SKM-1 treated with dmso at 0.1 percent for 144 hours (cell line): ENCODE measurements around the gene RNH1.

Experiments
- DNase-seq: peaks from one replicate; lab custom pipeline; 2025; ENCODE audit not compliant: unreplicated experiment; lab: John Stamatoyannopoulos, UW

The RNH1 gene

GRCh38 chr11:506995-507726, at the start of gene RNH1:
Gene RNH1, minus strand, starts transcription at chr11:507242. Its CDS starts 5,080 bp downstream, at chr11:502162.
- DNase-seq: peak; percentile 76

- DNase-seq: no peak
Observed at GRCh38 chr11:555780-556661, 49.0 kb upstream of the RNH1 start.

- no peak for DNase-seq
Observed at GRCh38 chr11:555227-555779, 48.3 kb upstream of the RNH1 start.

GRCh38 chr11:554428-555226, 47.6 kb upstream of the RNH1 start:
- peak; percentile 65 for DNase-seq

- DNase-seq: no peak
Observed at GRCh38 chr11:553988-554340, 46.9 kb upstream of the RNH1 start.

- DNase-seq: no peak
Observed at GRCh38 chr11:553083-553987, 46.3 kb upstream of the RNH1 start.

GRCh38 chr11:551596-551995, 44.6 kb upstream of the RNH1 start:
- no peak for DNase-seq

GRCh38 chr11:551131-551530, 44.1 kb upstream of the RNH1 start:
- DNase-seq: no peak

GRCh38 chr11:550746-551085, 43.7 kb upstream of the RNH1 start:
- DNase-seq: no peak

GRCh38 chr11:550021-550745, 43.1 kb upstream of the RNH1 start:
- no peak for DNase-seq

GRCh38 chr11:548700-549603, 41.9 kb upstream of the RNH1 start:
- no peak for DNase-seq

GRCh38 chr11:545171-545570, 38.1 kb upstream of the RNH1 start:
- DNase-seq: no peak

- no peak for DNase-seq
Observed at GRCh38 chr11:544817-545166, 37.8 kb upstream of the RNH1 start.

- no peak for DNase-seq
Observed at GRCh38 chr11:541433-541885, 34.4 kb upstream of the RNH1 start.

- no peak for DNase-seq
Observed at GRCh38 chr11:540583-541432, 33.8 kb upstream of the RNH1 start.

GRCh38 chr11:539971-540481, 33.0 kb upstream of the RNH1 start:
- no peak for DNase-seq

- DNase-seq: no peak
Observed at GRCh38 chr11:538431-539051, 31.5 kb upstream of the RNH1 start.
